ENCODE data around the gene AP2A2.

- TF ChIP-seq, protein P1, sequence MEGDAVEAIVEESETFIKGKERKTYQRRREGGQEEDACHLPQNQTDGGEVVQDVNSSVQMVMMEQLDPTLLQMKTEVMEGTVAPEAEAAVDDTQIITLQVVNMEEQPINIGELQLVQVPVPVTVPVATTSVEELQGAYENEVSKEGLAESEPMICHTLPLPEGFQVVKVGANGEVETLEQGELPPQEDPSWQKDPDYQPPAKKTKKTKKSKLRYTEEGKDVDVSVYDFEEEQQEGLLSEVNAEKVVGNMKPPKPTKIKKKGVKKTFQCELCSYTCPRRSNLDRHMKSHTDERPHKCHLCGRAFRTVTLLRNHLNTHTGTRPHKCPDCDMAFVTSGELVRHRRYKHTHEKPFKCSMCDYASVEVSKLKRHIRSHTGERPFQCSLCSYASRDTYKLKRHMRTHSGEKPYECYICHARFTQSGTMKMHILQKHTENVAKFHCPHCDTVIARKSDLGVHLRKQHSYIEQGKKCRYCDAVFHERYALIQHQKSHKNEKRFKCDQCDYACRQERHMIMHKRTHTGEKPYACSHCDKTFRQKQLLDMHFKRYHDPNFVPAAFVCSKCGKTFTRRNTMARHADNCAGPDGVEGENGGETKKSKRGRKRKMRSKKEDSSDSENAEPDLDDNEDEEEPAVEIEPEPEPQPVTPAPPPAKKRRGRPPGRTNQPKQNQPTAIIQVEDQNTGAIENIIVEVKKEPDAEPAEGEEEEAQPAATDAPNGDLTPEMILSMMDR (conservative IDR thresholded peaks at IDR 0.05; ENCODE audit: low read depth, low read length) = no peak
- TF ChIP-seq EZH2 (IDR thresholded peaks at IDR 0.05; ENCODE audit: low read length, unreplicated experiment) = no peak
- no peak for TF ChIP-seq EZH2phosphoT487 (IDR thresholded peaks at IDR 0.05; ENCODE audit: borderline replicate concordance, low read length)
Observed at GRCh38 chr11:1008803-1009145, 83.1 kb downstream of the AP2A2 start.

Data from PC-3 (cell line).